ENCODE data around the gene MTARC1.
A peak's percentile ranks its signal among the peaks of the same experiment; 100 is the strongest.

MTARC1 gene

DNA sequence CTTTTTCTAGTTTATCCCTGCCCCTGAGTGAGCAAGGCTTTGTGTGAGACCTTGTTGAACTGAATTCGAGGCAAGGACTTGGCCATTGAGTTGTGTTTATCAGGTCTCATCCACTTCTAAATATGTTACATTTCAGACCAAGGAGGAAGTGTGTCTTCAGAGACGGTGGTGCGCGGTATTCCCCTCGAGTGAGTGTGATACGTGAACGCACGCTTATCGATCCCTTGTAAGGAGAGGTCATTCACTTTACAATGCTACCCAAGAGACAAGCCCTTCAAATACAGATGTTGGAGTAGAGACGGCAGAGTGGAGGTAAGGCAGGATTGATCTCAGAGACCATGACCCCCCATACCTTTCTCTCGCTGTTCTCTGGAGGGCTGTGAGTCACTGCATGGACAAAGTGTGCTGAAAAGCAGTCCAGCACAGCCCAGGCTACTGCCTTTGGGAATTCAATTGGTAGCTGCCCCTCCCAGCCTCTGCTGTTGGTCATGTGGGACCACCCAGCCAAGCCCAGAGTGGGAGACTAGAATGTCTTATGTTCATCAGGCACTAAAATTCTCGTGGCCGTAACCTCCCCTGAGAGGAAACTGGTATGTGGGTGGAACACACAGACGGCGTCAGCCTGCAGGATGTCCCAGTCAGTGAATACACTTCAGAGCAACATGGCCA, 16.3 kb upstream of the MTARC1 start:
- no peak for DNase-seq
- TF ChIP-seq, protein P1, sequence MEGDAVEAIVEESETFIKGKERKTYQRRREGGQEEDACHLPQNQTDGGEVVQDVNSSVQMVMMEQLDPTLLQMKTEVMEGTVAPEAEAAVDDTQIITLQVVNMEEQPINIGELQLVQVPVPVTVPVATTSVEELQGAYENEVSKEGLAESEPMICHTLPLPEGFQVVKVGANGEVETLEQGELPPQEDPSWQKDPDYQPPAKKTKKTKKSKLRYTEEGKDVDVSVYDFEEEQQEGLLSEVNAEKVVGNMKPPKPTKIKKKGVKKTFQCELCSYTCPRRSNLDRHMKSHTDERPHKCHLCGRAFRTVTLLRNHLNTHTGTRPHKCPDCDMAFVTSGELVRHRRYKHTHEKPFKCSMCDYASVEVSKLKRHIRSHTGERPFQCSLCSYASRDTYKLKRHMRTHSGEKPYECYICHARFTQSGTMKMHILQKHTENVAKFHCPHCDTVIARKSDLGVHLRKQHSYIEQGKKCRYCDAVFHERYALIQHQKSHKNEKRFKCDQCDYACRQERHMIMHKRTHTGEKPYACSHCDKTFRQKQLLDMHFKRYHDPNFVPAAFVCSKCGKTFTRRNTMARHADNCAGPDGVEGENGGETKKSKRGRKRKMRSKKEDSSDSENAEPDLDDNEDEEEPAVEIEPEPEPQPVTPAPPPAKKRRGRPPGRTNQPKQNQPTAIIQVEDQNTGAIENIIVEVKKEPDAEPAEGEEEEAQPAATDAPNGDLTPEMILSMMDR (IDR thresholded peaks at IDR 0.05; ENCODE audit: low read depth, low read length), result no peak
- H3K27ac ChIP-seq, result no peak overlapping the region
- H3K9me3 ChIP-seq (ENCODE audit: severe bottlenecking), result no peaks in the 10 kb centered on the region
- H3K4me3 ChIP-seq (ENCODE audit: low read depth, low read length), result no peak overlapping the region
- H3K27me3 ChIP-seq (ENCODE audit: insufficient read depth, low read depth, severe bottlenecking), result no peaks in the 10 kb centered on the region
- peaks cover 31% of the 10 kb centered on the region for H3K36me3 ChIP-seq

DNA sequence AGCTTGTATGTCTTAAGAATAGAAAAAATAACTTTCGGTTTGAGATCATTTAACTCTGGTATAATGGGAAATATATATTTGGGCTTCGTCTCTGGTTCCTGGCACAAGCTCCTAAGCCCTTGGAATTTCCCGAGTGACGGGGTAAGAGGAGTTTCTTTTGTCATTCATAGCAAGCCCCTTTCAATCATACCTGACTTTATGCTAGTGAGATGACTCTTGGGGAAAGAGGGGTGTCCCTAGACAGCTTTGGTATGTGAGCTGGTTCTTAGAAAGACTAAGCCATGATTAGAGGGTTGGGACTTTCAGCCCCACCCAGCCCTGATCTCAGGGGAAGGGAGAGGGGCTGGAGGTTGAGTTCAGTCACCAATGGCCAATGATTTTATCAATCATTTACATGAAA, 13.9 kb upstream of the MTARC1 start:
- Histone ChIP-seq H3K4me3 (ENCODE audit: low read depth, low read length) (no peak overlapping the region), H3K36me3 (peaks cover 22% of the 10 kb centered on the region), H3K27ac (no peak overlapping the region), H3K27me3 (ENCODE audit: insufficient read depth, low read depth, severe bottlenecking) (no peaks in the 10 kb centered on the region), H3K9me3 (ENCODE audit: severe bottlenecking) (no peaks in the 10 kb centered on the region)
- TF ChIP-seq, protein P1 (IDR thresholded peaks at IDR 0.05; ENCODE audit: low read depth, low read length), result no peak
- DNase-seq, result no peak

DNA sequence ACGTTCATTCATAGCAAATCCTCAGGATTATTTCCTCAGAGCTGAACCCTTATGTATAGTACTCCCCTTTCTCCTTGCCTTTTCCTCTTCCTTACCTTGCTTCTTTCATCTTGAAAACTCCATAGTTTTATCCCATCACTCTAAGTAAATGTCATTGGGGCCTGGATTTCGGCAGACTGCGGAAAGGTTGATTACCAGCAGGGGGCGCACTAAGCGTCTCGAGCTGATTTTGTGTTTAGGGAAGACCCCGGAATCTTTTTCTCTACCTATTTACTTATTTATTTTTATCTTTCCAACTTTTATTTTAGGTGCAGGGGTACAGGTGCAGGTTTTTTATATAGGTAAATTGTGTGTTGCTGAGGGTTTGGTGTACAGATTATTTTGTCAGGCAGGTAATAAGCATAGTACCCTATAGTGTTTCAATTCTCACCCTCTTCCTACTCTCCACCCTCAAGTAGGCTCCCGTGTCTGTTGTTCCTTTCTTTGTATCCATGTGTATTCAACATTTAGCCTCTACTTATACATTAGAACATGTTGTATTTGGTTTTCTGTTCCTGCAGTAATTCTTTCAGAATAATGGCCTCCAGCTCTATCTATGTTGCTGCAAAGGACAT, 11.4 kb upstream of the MTARC1 start:
- DNase-seq, result peak; percentile 59
- H3K4me3 ChIP-seq (ENCODE audit: low read depth, low read length), result no peak overlapping the region
- H3K27ac ChIP-seq, result no peak overlapping the region
- no peaks in the 10 kb centered on the region for H3K27me3 ChIP-seq (ENCODE audit: insufficient read depth, low read depth, severe bottlenecking)
- H3K36me3 ChIP-seq, result peaks cover 6% of the 10 kb centered on the region
- no peaks in the 10 kb centered on the region for H3K9me3 ChIP-seq (ENCODE audit: severe bottlenecking)
- TF ChIP-seq, protein P1 (IDR thresholded peaks at IDR 0.05; ENCODE audit: low read depth, low read length), result peak; percentile 69

DNA sequence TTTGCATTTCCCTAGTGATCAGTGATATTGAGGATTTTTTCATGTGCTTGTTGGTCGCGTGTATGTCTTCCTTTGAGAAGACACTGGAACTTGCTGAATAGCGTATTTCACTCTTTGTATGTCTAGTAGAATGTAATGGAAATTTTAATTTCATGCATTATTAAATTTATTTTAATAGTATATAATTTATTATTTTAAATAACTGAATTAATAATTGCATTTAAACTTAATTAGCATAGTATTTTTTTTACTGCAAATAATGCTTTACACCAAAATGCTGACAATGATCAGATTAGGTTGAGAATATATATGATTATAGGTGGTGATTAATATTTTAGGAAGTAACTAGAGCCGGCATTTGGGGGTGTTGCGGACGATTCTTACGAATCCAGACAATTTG, 10.5 kb upstream of the MTARC1 start:
- H3K27ac ChIP-seq, result no peak overlapping the region
- no peak for DNase-seq
- no peaks in the 10 kb centered on the region; the same call in 1 of the 2 replicates for H3K36me3 ChIP-seq
- H3K27me3 ChIP-seq (ENCODE audit: insufficient read depth, low read depth, severe bottlenecking), result no peaks in the 10 kb centered on the region
- H3K9me3 ChIP-seq (ENCODE audit: severe bottlenecking), result no peaks in the 10 kb centered on the region
- TF ChIP-seq, protein P1 (IDR thresholded peaks at IDR 0.05; ENCODE audit: low read depth, low read length), result no peak
- H3K4me3 ChIP-seq (ENCODE audit: low read depth, low read length), result no peak overlapping the region

DNA sequence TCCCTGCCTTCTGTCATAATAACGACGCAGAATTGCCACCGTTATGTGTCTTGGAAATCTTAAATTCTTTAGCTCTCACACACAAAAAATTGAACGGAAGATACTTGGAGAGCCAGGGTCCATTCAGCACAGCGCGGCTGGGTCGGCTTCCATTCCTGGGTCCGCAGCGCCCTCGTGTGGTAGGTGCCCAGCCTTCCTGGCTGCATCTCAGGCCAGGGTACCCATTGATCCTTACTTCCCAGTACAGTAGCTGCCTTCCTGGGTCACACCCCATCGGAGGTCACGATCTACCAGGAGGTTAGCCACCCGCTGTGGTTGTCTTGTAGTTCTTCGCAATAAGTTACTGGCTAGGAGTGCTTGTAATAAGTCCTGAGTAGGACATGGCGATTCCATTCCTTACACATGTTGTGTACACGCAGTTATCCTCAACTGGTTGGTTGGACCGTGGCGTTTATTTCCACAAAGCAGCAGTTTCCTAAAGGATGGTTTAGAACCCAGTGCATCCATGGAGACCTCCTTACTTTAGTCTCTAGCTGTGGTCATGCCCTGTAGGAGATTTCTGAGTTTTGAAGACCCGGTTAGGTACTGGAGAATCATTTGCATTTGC, 9.9 kb upstream of the MTARC1 start:
- Histone ChIP-seq H3K36me3 (no peaks in the 10 kb centered on the region; the same call in 1 of the 2 replicates), H3K27ac (no peak overlapping the region), H3K9me3 (ENCODE audit: severe bottlenecking) (no peaks in the 10 kb centered on the region), H3K27me3 (ENCODE audit: insufficient read depth, low read depth, severe bottlenecking) (no peaks in the 10 kb centered on the region), H3K4me3 (ENCODE audit: low read depth, low read length) (no peak overlapping the region)
- TF ChIP-seq, protein P1 (IDR thresholded peaks at IDR 0.05; ENCODE audit: low read depth, low read length), result peak; percentile 98
- DNase-seq, result peak; percentile 89

All from WERI-Rb-1 (cell line).